B cell (primary cell): ENCODE measurements around the gene TRAM2.

Experiments
- EZH2 ChIP-seq: IDR thresholded peaks from 2 replicates; pipeline ENCODE4 v1.6.1; 2012; ENCODE audit warnings: borderline replicate concordance, low read depth, mild to moderate bottlenecking, moderate library complexity, low read length; ENCODE audit not compliant: insufficient read depth, poor library complexity, severe bottlenecking
- TF ChIP-seq, protein P1 (sequence below): fragments of 200-600 bp; IDR thresholded peaks from one replicate; pipeline ENCODE4 v1.8.0; 2022; ENCODE audit warnings: antibody characterized with exemption, mild to moderate bottlenecking

DNA sequence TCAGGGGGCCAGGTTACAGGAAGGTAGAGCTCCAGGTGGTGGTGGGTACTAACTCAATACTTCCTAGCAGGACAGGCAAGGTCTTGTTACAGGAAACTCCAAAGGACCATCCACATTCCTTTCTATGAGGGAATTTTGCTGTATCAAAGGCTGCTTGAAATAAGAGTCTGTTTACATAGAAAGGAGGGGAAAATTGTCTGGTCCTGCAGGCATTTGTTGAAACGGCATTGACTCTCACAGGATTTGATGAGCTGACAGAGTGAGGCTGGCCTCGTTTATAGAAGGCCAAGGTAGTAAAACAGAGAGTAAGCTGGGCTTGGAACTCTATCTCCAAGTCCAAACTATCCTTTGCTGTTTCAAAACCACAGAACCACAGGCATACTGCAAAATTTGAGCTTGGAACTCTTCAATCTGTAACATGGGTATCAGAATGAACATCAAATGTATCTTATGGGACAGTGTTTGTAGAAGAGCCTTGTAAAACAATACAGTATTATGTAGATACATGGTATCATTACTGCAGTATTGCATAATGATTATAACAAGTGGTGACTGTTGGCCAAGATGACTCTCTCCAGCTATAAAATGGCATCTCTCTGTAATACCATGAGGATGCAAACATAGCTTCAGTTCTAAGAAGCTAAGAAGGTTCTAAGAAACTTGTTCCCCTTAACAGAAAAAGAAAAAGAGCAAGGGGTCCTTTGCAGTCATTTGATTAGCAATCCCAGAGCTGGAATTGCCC lies 61.5 kb downstream of the TRAM2 start:
- TF ChIP-seq, protein P1, sequence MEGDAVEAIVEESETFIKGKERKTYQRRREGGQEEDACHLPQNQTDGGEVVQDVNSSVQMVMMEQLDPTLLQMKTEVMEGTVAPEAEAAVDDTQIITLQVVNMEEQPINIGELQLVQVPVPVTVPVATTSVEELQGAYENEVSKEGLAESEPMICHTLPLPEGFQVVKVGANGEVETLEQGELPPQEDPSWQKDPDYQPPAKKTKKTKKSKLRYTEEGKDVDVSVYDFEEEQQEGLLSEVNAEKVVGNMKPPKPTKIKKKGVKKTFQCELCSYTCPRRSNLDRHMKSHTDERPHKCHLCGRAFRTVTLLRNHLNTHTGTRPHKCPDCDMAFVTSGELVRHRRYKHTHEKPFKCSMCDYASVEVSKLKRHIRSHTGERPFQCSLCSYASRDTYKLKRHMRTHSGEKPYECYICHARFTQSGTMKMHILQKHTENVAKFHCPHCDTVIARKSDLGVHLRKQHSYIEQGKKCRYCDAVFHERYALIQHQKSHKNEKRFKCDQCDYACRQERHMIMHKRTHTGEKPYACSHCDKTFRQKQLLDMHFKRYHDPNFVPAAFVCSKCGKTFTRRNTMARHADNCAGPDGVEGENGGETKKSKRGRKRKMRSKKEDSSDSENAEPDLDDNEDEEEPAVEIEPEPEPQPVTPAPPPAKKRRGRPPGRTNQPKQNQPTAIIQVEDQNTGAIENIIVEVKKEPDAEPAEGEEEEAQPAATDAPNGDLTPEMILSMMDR = no peak
- TF ChIP-seq EZH2 = no peak
